ENCODE results near the gene HMGA1. TPM values are rescaled to one million over a fixed set of nuclear protein-coding genes. Genes with fewer than 3 reads are reported as not detected.

Gene HMGA1
- total and polyA plus RNA-seq, 2 experiments from 2014 or later: 43.4 to 69.0 TPM

Small RNA genes lying within 50 kb of the gene (microRNA-seq; reads per million reads assigned to microRNA genes)
- gene MIR6835: not detected

Small RNA genes lying within 50 kb of the gene (small RNA-seq; reads per million reads assigned to genes)
- not detected for gene MIR6835

Other genes with a start within 250 kb of the HMGA1 start
- 0.03 TPM in 1 of 2 replicates, not detected in the other for gene GRM4, start 90.8 kb upstream of the HMGA1 start, total RNA-seq
- not detected in 2 replicates for gene GRM4, start 90.8 kb upstream of the HMGA1 start, polyA plus RNA-seq
- 9.2 and 11.4 TPM in 2 replicates for gene SMIM29, start 12.1 kb downstream of the HMGA1 start, total RNA-seq
- gene SMIM29, start 12.1 kb downstream of the HMGA1 start, polyA plus RNA-seq: 27.6 and 33.8 TPM in 2 replicates
- gene NUDT3, start 155.8 kb downstream of the HMGA1 start, total RNA-seq: 17.9 and 20.4 TPM in 2 replicates
- gene NUDT3, start 155.8 kb downstream of the HMGA1 start, polyA plus RNA-seq: 6.2 and 6.4 TPM in 2 replicates
- gene RPS10, start 189.2 kb downstream of the HMGA1 start, total RNA-seq: 1,824 and 2,302 TPM in 2 replicates
- gene RPS10, start 189.2 kb downstream of the HMGA1 start, polyA plus RNA-seq: 518 and 544 TPM in 2 replicates
- 0.37 TPM in 1 of 2 replicates, not detected in the other for gene PACSIN1, start 229.2 kb downstream of the HMGA1 start, total RNA-seq
- gene PACSIN1, start 229.2 kb downstream of the HMGA1 start, polyA plus RNA-seq: 0.05 and 0.33 TPM in 2 replicates

Measured in hepatocyte (in vitro differentiated cells).